GM21526 (cell line): Measurements from ENCODE around the gene CARMIL1.
A peak's percentile ranks its signal among the peaks of the same experiment; 100 is the strongest.
"Not testable (repeated sequence)": the region's sequence is repeated elsewhere in the genome, so short reads cannot be mapped to it uniquely, and the experiment has no call there.

Experiments used
- ATAC-seq: cut with Tn5 transposase; IDR thresholded peaks from one replicate; pipeline ENCODE4 v1.9.1; 2021; ENCODE audit warnings: moderate library complexity; ENCODE audit not compliant: unreplicated experiment, low FRiP score

The CARMIL1 gene

DNA sequence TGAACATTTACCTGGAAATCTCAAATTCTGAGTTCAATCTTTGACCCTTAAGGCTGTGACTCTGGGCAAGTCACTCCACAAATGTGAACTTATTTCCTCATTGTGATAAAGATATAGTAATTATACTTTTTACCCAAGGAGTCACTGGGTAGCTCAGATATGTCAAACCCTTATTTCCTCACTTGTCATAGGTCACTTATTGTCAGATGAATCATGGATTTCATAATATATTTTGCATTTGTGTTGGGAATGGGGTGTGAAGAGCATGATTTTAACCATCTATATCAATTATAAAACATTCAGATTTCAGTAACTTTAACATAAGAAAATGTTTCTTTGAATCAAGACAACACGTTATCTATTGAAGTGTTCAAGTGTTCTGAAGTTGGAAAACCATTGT lies 3.7 kb upstream of the CARMIL1 start:
- ATAC-seq: no peak

DNA sequence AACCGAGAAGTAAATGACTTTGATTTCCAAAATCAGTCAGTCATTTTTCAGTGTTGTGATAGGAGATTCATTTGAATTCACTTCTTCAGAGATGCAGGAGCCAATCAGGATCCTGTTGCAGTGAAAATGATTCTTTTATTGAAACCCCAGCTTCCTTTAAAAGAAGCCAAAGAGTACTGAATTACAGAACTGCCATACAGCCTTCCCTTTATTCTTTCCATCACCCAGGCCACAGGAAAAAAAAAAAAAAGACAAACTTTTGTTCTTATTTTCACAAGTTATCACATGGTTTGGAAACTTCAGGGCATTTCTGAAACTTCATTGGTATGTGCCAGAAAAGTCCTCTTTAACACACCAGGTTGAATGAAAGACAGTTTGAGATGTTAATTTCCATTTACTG lies 1.8 kb upstream of the CARMIL1 start:
- ATAC-seq: no peak

DNA sequence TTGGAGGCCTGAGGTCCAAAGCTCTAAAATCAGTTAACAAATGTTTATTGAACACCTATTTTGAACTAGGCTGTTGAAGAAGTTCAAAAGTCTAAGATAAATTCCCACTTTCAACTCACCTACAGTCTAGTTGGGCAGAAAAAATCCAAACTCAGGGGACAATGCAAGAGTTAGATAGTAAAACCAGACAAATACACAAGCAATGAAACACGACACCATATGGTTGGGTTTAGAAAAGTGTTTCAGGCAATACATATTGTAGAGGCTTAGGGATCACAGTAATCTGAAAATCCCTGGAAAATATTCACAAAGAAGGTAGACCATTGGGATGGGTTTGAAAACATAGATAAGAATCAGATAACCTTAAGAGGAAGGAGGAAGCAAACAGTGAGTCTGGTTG lies 1.3 kb upstream of the CARMIL1 start:
- no peak for ATAC-seq

DNA sequence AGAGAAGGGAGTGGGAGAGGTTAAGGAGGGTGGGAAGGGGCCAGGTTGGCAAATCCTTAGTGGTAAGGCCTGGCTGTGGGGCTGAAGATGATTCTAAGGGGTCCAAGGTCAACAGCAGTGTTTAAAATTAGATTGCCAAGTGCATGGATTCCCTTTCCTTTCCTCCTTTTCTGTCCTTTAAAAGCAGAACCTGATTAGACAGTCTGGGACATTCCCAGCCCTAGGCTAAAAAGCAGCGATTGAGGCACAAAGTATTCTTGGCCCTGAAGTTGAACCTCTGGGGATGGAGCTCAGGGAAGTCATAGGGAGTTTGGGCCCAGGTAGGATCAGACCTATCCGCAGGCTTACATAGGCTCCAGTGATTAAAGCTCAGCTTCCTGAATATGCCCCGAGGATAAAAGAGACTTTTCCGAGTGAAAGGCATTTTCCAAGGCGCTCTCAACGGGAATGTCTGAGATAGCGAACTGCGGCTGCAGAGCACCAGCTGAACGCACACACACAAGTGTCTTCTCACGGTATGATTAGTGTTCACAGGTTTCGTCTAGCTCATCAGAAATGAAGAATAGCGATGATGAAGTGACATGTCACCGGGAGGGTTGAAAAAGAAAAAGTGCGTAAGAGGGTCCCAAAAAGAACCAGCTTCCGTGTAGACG lies 787 bp upstream of the CARMIL1 start:
- ATAC-seq: peak; percentile 22

DNA sequence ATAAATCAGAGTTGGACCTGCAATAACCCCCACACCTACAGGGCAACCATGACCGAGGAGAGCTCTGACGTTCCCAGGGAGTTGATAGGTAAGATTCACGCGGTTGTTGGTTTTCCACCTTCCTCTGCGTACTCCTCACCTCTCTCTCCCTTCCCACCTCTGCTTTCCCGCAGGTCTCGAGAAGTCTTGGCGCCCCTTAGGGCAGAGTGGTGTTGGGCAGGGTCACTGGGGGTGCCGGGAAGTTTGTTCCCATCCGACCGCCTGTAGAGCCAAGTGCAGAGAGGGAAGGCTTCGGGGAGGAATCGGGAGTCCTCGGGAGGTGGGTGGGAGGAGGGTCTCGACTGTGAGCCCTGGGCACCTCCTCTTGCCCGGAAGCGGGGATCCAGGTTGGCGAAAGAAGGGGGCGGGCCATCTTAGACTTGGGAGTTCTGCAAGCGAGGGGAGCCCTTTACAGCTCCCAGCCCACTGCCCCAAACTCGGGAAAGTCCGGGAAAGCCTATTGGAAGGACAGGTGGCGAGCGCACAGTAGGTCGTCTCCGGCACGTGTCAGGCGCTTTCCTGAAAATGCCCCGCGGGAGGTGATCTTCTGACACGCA lies 672 bp downstream of the CARMIL1 start:
- no peak for ATAC-seq

DNA sequence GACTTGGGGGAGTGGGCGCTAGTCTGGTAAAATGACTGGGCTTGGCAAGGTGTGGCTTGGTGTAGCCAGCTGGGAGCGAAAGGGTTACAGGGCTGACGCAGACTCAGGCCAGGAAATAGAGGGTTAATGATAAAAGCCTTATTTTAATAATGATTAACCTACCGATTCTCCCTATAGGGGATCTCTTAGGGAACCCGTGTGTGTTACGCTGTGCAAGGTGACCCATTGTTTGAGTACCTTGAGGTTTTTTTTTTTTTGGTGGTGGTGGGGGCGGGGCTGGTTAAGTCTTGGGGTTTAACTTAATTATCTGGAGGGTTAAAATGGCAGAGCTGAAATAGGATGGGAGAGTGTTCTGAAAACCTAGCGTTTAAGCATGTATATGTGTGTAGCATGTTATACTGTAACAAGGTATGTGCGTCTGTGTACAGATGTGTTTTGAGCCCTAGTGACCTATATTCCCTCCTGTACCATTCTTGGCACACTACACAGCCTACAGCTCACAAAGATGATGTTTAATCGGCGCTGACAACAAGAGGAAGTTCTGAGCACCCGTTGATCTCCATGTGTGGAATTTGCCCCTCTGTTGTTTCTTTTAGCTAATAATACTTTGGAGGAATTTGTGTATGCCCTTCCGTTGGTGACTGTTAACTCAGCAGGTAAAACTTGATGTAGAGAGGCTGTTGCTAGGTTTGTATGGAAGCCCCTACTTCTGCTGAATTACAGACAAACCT lies 1.3 kb downstream of the CARMIL1 start:
- ATAC-seq: no peak

DNA sequence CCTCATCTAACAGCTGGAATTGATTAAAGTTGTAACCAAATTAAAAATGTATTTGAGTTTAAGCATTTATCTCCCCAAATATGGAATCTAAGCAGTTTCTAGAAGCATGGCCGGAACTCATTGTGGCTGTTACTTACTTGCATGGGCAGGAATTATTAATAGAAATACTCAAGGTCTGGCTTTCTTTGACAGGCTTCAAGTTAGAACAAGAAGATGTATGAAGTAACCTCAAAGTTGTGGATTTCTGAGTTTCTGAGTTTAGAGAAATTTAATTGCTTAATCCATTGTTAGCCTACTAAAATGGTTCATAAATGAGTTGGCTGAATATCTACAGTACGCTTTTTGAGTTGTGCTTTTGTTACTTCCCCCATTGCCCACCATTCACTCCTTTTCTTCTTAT lies 7.7 kb downstream of the CARMIL1 start:
- no peak for ATAC-seq

DNA sequence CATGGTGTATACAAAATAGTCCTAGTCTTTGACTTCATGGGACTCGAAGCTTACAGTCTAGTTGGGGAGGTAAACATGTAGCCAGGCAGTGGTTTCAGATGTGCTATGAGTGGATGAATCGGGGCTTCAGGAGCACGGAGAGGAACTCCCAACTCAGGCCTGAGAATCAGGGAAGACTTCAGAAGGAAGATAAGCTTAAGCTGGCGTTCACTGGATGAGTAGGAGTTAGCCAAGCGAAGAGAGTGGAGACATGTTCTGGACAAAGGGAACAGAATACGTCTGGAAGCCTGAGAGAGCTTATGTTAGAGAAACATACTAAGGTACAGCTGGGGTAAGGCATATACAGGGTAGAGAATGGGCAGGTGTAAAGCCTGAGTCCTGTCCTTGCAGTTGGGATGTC lies 8.8 kb downstream of the CARMIL1 start:
- no peak for ATAC-seq

DNA sequence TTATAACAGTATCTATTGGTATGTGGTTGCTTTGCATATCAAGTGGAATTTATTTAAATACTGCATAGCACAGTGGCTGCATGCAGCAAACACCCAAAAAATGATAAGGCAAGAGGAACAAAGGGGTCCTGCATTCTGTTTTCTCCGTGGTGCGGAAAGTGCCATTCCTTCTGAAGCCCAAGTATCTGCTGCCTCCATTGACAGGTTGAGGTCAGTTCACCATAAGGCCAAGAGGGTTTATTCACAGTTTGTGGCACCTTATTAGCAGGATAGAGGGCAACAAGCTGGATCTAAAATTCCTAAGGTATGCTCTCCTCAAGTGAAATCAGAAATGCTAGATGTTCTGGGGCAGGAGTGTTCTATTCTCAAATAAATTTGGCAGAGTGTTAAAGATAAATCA lies 9.3 kb downstream of the CARMIL1 start:
- no peak for ATAC-seq

DNA sequence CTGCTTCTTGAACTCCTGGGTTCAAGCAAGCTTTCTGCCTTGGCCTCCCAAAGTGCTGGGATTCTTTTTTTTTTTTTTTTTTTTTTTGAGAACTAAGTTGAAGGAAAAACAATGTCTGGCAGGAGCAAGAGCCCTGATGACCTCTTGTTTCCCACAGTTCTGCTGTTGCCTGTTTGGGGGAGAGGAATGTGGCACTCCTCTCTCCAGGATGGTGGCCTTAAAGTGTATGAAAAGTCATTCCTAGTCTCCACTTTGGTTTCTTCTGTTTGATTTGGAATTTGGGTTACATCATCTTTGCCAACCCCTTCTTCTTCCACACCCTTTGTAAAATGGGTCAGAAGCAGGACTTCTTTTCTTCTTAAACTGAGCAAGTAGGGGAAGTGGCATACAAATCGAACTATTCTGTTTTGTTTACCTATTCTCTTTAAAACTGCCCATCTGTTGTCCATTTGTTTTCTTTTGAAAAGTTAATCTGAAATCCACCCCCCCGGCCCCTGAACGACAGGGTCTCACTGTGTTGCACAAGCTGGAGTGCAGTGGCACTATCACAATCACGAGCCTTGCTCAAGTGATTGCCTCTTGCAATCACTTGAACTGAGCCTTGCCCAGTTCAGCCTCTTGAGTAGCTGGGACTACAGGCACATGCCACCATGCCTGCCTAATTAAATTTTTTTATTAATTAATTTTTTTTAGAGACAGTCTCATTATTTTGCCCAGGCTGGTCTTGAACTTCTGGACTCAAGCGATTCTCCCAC lies 11.3 kb downstream of the CARMIL1 start:
- no peak for ATAC-seq

DNA sequence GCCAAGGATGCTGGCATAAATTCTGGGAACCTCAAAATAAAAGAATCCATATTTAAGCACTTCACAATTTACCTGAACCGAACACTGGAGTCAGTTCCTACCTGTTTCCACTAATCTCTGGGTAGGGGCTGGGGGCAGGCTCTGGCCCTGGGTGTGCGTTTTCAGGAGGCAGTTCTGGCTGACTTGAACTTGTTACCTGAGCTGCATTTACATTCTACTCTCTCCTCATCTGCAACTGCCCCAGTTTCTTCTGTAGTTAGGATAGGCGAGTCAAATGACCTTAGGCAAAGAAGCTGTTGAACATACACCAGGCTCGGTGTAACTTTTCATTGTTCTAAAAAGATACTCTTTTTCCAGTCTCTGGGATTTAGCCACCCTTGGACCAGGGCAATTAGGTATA lies 13.2 kb downstream of the CARMIL1 start:
- no peak for ATAC-seq

DNA sequence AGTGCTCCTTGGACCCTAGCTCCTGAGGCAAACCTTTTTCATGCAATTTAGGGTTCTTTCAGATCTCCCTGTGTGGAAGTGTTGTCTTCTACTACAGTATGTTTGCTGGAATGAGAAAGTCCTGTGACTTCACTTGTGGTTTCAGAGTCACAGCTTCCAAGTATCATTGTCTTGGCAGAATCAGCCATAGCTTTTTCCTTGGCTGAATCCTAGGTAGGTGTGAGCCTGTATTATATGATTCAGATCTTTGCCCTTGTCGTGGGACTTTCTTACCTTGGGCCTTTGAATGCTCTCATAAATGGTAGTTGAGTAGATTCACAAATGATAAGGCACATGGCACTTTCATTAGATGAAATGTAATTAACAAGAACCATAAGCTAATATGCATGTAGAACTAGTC lies 16.5 kb downstream of the CARMIL1 start:
- ATAC-seq: no peak

DNA sequence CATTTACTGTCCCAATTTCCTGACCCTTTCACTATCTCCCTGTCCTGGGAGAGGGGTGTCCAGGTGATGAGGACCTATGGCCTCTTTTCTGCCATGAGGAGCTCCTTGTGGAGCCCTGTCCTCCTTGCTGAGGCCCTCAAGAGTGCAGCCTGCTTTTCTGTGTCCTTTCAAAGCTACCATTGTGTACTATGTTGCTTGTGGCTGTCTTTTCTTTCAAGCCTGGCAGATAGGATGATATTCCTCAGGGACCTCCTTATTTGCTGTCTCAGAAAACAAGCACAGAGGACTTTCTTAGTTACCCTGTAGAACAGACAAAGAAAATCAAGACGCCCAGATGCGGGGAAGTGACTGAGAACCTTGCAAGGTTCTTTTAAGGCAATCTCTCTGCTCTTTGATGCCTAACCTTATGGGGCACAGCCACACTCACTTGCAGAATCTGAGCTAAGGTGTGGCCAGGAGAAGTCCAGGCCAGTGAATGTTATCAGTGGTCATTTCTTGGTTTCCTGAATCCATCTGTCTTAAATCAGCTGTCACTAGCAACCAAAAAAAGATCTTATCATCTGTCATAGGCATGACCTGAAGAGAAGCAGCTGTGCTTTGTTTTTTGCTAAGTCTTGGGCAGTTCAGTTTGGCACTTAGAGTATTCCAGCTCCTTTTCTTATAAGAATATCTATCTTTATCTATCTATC lies 17.2 kb downstream of the CARMIL1 start:
- no peak for ATAC-seq

DNA sequence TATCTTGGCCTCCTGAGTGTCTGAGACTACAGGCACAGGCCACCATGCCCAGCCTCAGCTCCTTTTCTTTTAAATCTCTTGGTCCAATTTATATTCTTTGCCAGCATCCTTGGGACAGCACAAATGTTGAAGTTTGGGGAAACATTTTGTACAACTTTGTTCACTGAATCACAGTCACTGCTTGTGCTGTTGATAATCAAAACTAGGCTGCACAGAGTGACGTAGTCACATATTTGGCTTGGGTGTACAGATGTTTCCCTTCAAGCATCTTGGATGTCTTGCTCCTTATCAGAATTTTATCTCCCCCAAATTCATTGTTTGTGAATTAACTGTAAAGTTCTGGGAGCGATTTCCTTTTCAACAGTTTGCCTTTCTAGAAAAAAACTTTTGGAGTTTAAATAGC lies 17.9 kb downstream of the CARMIL1 start:
- ATAC-seq: no peak

DNA sequence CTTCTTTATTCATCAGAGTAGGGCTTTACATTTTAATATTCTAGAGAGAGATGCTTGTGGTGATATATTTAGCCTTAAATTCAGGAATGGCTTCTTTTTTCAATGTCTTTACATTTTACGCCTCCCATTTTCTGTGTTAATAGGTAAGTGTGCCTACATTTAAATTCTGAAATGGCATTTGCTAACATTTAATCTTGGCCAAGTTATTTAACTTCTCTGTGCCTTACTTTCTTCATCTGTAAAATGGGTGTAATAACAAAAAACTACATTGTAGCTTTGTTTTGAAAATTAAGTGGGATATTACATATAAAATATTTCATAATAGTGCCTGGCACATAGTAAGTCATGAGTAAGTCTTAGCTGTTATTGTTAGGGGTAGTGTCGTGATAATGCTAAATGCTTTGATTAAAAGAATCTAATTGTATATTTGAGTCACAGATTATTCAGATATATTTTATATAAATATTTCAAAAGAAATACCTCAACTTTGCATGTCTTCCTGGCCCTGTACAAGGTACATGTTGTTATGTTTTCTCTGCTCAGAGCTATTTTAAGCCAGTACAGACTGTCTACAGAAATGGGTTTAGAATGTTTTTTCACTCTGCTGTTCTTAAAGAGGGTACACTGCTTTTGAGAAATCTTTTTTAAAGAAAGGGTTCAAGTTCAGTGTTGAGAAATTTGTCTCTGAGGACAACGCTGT lies 18.8 kb downstream of the CARMIL1 start:
- ATAC-seq: no peak

DNA sequence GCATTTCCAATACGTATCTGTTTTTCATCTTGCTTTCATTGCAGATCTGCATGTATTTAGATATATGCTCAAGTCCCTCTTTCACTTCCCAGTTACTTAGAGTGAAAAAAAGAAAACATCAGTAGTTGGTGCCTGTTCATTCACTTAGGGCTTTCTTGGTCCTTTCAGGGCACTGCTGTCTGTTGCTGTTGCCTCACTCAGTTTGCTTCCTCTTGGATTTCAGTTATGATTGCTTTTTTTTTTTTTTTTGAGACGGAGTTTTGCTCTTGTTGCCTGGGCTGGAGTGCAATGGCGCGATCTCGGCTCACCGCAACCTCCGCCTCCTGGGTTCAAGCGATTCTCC lies 19.3 kb downstream of the CARMIL1 start:
- ATAC-seq: not testable (repeated sequence)

DNA sequence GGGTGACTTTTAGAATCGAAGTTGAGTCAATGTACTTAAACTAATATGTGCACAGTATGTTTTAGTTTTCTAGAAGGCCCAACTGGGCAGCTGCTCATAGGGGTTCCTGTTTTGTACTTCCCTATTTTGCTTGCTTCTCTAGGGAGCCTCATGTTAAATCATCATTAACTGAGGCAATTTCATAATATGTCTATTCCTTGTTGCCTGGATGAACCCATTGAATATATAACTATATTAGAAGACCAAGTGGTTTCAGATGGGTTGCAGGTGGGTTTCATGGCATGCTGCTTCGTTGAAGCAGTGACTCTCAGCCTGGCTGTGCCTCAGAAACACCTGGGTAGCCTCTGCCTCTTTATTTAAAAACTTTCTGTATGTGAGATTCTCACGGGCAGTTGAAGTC lies 22.2 kb downstream of the CARMIL1 start:
- no peak for ATAC-seq

DNA sequence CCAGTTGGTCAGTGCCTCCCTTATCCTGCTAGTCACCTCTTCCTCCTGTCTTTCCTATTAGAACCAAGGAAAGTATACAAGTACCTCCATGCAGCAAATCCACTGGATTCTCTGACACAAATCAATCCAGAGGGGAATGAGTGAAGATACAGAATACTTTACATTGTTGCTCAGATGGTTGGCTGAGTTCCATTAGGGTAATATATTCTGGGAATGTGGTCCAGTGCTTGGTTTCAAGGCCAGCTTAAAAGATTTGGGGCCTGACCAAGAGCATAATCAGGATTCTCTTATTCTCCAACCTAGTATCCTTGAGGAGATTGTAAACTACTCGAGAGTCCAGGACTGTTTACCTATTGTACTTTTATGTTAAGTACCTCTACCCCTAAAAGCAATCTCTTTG lies 23.0 kb downstream of the CARMIL1 start:
- no peak for ATAC-seq

DNA sequence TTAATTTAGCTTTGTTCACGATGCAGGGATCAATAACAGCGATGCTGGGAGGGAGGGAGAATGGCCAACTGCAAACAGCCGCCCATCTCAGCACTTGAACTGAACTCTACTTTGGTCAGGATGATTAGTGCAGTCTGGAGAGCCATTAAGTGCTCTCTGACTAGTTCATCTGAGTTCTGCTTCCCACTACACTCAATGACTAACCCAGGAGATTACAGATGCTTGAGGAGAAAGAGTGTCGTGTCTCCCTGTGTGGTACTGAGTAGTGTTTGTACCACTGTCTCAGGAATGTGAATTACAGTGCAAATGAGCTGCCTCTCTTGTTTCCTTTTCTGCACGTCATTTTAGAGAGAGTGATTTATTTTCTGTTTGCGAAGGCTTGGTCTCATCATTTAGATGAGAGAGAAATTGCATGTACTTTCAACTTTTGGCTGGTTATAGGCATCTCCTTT lies 23.5 kb downstream of the CARMIL1 start:
- no peak for ATAC-seq

DNA sequence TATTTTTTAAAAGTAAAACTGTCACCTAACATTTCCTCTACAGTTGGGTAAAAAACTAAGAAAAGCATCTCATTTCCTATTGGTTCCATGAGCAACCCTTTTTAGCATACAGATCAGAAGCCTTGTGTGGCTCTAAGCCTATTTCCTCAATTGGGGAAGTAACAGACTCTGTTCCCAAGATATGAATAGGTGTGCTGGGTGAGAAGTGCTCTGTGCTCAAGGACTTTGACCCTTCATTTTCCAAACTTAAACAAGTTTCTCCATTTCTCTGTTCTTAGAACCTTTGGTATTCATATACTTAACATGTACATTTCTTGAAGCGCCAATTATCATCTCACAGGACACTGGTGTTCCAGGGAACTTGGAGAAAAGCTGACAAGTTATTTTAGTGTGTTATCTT lies 24.1 kb downstream of the CARMIL1 start:
- no peak for ATAC-seq
